HEK293T (cell line): Measurements from ENCODE around the gene KLC1.

Experiments
- CTCF ChIA-PET: fragments of 350-600 bp; formaldehyde crosslinking; extraction: SDS; loops from one replicate; lab custom pipeline; 2021; ENCODE audit warnings: antibody characterized with exemption, inconsistent platforms; lab: Yijun Ruan, JAX
- POLR2A ChIA-PET: fragments of 350-600 bp; formaldehyde crosslinking; extraction: SDS; loops from one replicate; lab custom pipeline; 2020; ENCODE audit warnings: antibody characterized with exemption, inconsistent platforms; lab: Yijun Ruan, JAX
- DNase-seq: peaks from one replicate; pipeline ENCODE4 v3.0.0; 2012; ENCODE audit warnings: mixed read lengths; ENCODE audit errors: extremely low spot score
- ARNT ChIP-seq: fragments of 450-650 bp; IDR thresholded peaks from 2 replicates; pipeline ENCODE4 v1.6.1; 2017; ENCODE audit warnings: mild to moderate bottlenecking
- BHLHE40 ChIP-seq: fragments of 450-650 bp; IDR thresholded peaks from 2 replicates; pipeline ENCODE4 v1.6.1; 2016; ENCODE audit warnings: mild to moderate bottlenecking, moderate library complexity, borderline replicate concordance
- CTBP1 ChIP-seq: fragments of 450-650 bp; IDR thresholded peaks from 2 replicates; pipeline ENCODE4 v1.6.1; 2016; ENCODE audit warnings: borderline replicate concordance
- ELF4 ChIP-seq: fragments of 450-650 bp; IDR thresholded peaks from 2 replicates; pipeline ENCODE4 v1.6.1; 2017; ENCODE audit warnings: antibody characterized with exemption
- FOXA1 ChIP-seq: fragments of 450-650 bp; IDR thresholded peaks from 2 replicates; pipeline ENCODE4 v1.6.1; 2016; ENCODE audit warnings: mild to moderate bottlenecking
- FOXK2 ChIP-seq: fragments of 450-650 bp; IDR thresholded peaks from 2 replicates; pipeline ENCODE4 v1.6.1; 2016; ENCODE audit warnings: mild to moderate bottlenecking
- FOXM1 ChIP-seq: fragments of 450-650 bp; IDR thresholded peaks from 2 replicates; pipeline ENCODE4 v1.6.1; 2017; ENCODE audit warnings: mild to moderate bottlenecking, borderline replicate concordance
- HDGF ChIP-seq: fragments of 450-650 bp; IDR thresholded peaks from 2 replicates; pipeline ENCODE4 v1.6.1; 2017; ENCODE audit warnings: antibody characterized with exemption, borderline replicate concordance
- L3MBTL2 ChIP-seq: fragments of 450-650 bp; conservative IDR thresholded peaks from 2 replicates; pipeline ENCODE4 v1.6.1; 2016; ENCODE audit warnings: mild to moderate bottlenecking
- LEF1 ChIP-seq: fragments of 450-650 bp; IDR thresholded peaks from 2 replicates; pipeline ENCODE4 v1.6.1; 2017; ENCODE audit warnings: mild to moderate bottlenecking, borderline replicate concordance
- NFRKB ChIP-seq: fragments of 450-650 bp; IDR thresholded peaks from 2 replicates; pipeline ENCODE4 v1.6.1; 2016; ENCODE audit warnings: mild to moderate bottlenecking, moderate library complexity
- PKNOX1 ChIP-seq: fragments of 450-650 bp; IDR thresholded peaks from 2 replicates; pipeline ENCODE4 v1.6.1; 2016
- SP1 ChIP-seq: fragments of 450-650 bp; IDR thresholded peaks from 2 replicates; pipeline ENCODE4 v1.6.1; 2017
- SUZ12 ChIP-seq: fragments of 450-650 bp; IDR thresholded peaks from 2 replicates; pipeline ENCODE4 v1.6.1; 2016; ENCODE audit warnings: mild to moderate bottlenecking
- TARDBP ChIP-seq: fragments of 450-650 bp; IDR thresholded peaks from 2 replicates; pipeline ENCODE4 v1.6.1; 2016
- ZNF384 ChIP-seq: fragments of 450-650 bp; IDR thresholded peaks from 2 replicates; pipeline ENCODE4 v1.6.1; 2016

KLC1 gene

GRCh38 chr14:103628684-103629502, at the start of gene KLC1:
KLC1 (plus strand) TSS chr14:103629211; CDS start chr14:103654565, 25,354 bp downstream.
- ChIA-PET CTCF (no interaction called here), POLR2A (interaction anchor here (0.6 to 2.3 kb wide), 5 partner anchors 10 to 106 kb away, joined by 3 to 9 read pairs (median 4); partner anchors contain the start of gene CKB)
- TF ChIP-seq SUZ12 (no peak), NFRKB (no peak), CTBP1 (0 out of 2 replicates have a peak, but pooled peaks have one; percentile 43)
- peak; percentile 88 for DNase-seq

- POLR2A ChIA-PET = no interaction called here
- CTCF ChIA-PET = no interaction called here
- no peak for DNase-seq
- no peak for TF ChIP-seq TARDBP
- no peak for TF ChIP-seq NFRKB
- TF ChIP-seq ZNF384 = no peak
- TF ChIP-seq FOXK2 = no peak
- no peak for TF ChIP-seq FOXA1
- no peak for TF ChIP-seq BHLHE40
- no peak for TF ChIP-seq PKNOX1
- no peak for TF ChIP-seq SUZ12
- no peak for TF ChIP-seq CTBP1
- TF ChIP-seq HDGF = no peak
- TF ChIP-seq LEF1 = no peak
- TF ChIP-seq ELF4 = no peak
- TF ChIP-seq ARNT = no peak
- TF ChIP-seq L3MBTL2 = no peak
- TF ChIP-seq SP1 = no peak
These were observed 47.8 kb upstream of the KLC1 start for GRCh38 chr14:103581206-103581605.

- TF ChIP-seq L3MBTL2 = no peak
- TF ChIP-seq FOXM1 = no peak
- no peak for TF ChIP-seq TARDBP
- TF ChIP-seq ZNF384 = no peak
- no peak for TF ChIP-seq PKNOX1
- ChIA-PET POLR2A (no interaction called here), CTCF (no interaction called here)
- DNase-seq = no peak
These were observed 46.9 kb upstream of the KLC1 start for GRCh38 chr14:103581954-103582703.

GRCh38 chr14:103584326-103584915, 44.6 kb upstream of the KLC1 start:
- no peak for TF ChIP-seq SUZ12
- TF ChIP-seq L3MBTL2 = no peak
- TF ChIP-seq ZNF384 = no peak
- TF ChIP-seq ELF4 = no peak
- no peak for TF ChIP-seq ARNT
- TF ChIP-seq BHLHE40 = no peak
- TF ChIP-seq FOXA1 = no peak
- no peak for TF ChIP-seq FOXM1
- no peak for TF ChIP-seq LEF1
- TF ChIP-seq CTBP1 = no peak
- no peak for TF ChIP-seq FOXK2
- no peak for TF ChIP-seq HDGF
- TF ChIP-seq SP1 = no peak
- TF ChIP-seq NFRKB = no peak
- TF ChIP-seq PKNOX1 = no peak
- no peak for TF ChIP-seq TARDBP
- CTCF ChIA-PET = no interaction called here
- POLR2A ChIA-PET = no interaction called here
- DNase-seq = no peak

- ChIA-PET CTCF (no interaction called here), POLR2A (no interaction called here)
- no peak for DNase-seq
- TF ChIP-seq CTBP1 = no peak
- TF ChIP-seq FOXM1 = no peak
- TF ChIP-seq ELF4 = no peak
- no peak for TF ChIP-seq SUZ12
- no peak for TF ChIP-seq FOXK2
- no peak for TF ChIP-seq TARDBP
- TF ChIP-seq FOXA1 = no peak
- no peak for TF ChIP-seq ARNT
- TF ChIP-seq BHLHE40 = no peak
- no peak for TF ChIP-seq ZNF384
These were observed 35.4 kb upstream of the KLC1 start for GRCh38 chr14:103593577-103593976.

- ChIA-PET POLR2A (no interaction called here), CTCF (no interaction called here)
- DNase-seq = no peak
- TF ChIP-seq SP1 = no peak
- no peak for TF ChIP-seq SUZ12
- TF ChIP-seq ARNT = no peak
- no peak for TF ChIP-seq FOXK2
- no peak for TF ChIP-seq CTBP1
- no peak for TF ChIP-seq TARDBP
- TF ChIP-seq NFRKB = no peak
- no peak for TF ChIP-seq BHLHE40
- no peak for TF ChIP-seq FOXA1
- TF ChIP-seq FOXM1 = no peak
- no peak for TF ChIP-seq HDGF
- no peak for TF ChIP-seq PKNOX1
- no peak for TF ChIP-seq LEF1
- TF ChIP-seq ELF4 = no peak
- TF ChIP-seq ZNF384 = no peak
- no peak for TF ChIP-seq L3MBTL2
These were observed 34.7 kb upstream of the KLC1 start for GRCh38 chr14:103594265-103594664.
